HL-60/S4 treated with phorbol 12-myristate 13-acetate at 8.2 ng/mL for 4 days and 3 days (cell line): ENCODE data around the gene FMO5.
"Not testable (repeated sequence)": the region's sequence is repeated elsewhere in the genome, so short reads cannot be mapped to it uniquely, and the experiment has no call there.

Experiments used
- in situ Hi-C: fragments of 300-500 bp; cut with MboI; formaldehyde crosslinking; loops from 2 replicates; pipeline ENCODE4 v1.15.0; 2022; ENCODE audit warnings: low sequenced_read_pairs

Gene FMO5

GRCh38 chr1:147209825-147210821 lies 15.0 kb downstream of the FMO5 start:
- in situ Hi-C loops = no loop called here

GRCh38 chr1:147208619-147209018 lies 16.5 kb downstream of the FMO5 start:
- in situ Hi-C loops = no loop called here

- in situ Hi-C loops = no loop called here
These were observed 17.9 kb downstream of the FMO5 start for GRCh38 chr1:147207192-147207591.

- in situ Hi-C loops = no loop called here
These were observed 21.1 kb downstream of the FMO5 start for GRCh38 chr1:147204080-147204479.

GRCh38 chr1:147202576-147202975 lies 22.6 kb downstream of the FMO5 start:
- in situ Hi-C loops = no loop called here

GRCh38 chr1:147201786-147202185 lies 23.4 kb downstream of the FMO5 start:
- in situ Hi-C loops = no loop called here

- in situ Hi-C loops = no loop called here
These were observed 23.9 kb downstream of the FMO5 start for GRCh38 chr1:147201276-147201675.

GRCh38 chr1:147197324-147197723 lies 27.8 kb downstream of the FMO5 start:
- in situ Hi-C loops = not testable (repeated sequence)

- in situ Hi-C loops = no loop called here
These were observed 35.6 kb downstream of the FMO5 start for GRCh38 chr1:147189514-147189913.

- in situ Hi-C loops = no loop called here
These were observed 39.7 kb downstream of the FMO5 start for GRCh38 chr1:147185432-147185831.

GRCh38 chr1:147177611-147178380 lies 47.3 kb downstream of the FMO5 start:
- in situ Hi-C loops = no loop called here

- in situ Hi-C loops = no loop called here
These were observed 52.7 kb downstream of the FMO5 start, which contains the start of gene PRKAB2 for GRCh38 chr1:147172168-147173016. Gene PRKAB2, minus strand, starts transcription at chr1:147172470. Its CDS starts 326 bp downstream, at chr1:147172144.

GRCh38 chr1:147171399-147172167 lies 53.6 kb downstream of the FMO5 start:
- in situ Hi-C loops = no loop called here

GRCh38 chr1:147169840-147170674 lies 55.1 kb downstream of the FMO5 start:
- in situ Hi-C loops = no loop called here

- in situ Hi-C loops = no loop called here
These were observed 56.0 kb downstream of the FMO5 start for GRCh38 chr1:147169171-147169570.

- in situ Hi-C loops = no loop called here
These were observed 56.5 kb downstream of the FMO5 start for GRCh38 chr1:147168626-147169058.

GRCh38 chr1:147167365-147167764 lies 57.8 kb downstream of the FMO5 start:
- in situ Hi-C loops = no loop called here

- in situ Hi-C loops = no loop called here
These were observed 62.1 kb downstream of the FMO5 start for GRCh38 chr1:147163019-147163418.

- in situ Hi-C loops = no loop called here
These were observed 63.0 kb downstream of the FMO5 start for GRCh38 chr1:147162093-147162492.
